H4 (cell line): Measurements from ENCODE around the gene CSTF1. TPM values are rescaled to one million over a fixed set of nuclear protein-coding genes. Genes with fewer than 3 reads are reported as not detected.

Experiments
- DNase-seq: peaks from one replicate; pipeline ENCODE4 v3.0.0-alpha.2; 2015; ENCODE audit warnings: low spot score
- total RNA-seq: library from RNA; depleted of rRNA; stranded (reverse); fragments of >200 nt; shearing (Covaris generic); gene quantifications from 2 replicates; pipeline ENCODE4 v1.2.3, GENCODE V29; 2014; rRNA removed

CSTF1 gene
- total RNA-seq, result 60.8 and 69.9 TPM in 2 replicates

DNA sequence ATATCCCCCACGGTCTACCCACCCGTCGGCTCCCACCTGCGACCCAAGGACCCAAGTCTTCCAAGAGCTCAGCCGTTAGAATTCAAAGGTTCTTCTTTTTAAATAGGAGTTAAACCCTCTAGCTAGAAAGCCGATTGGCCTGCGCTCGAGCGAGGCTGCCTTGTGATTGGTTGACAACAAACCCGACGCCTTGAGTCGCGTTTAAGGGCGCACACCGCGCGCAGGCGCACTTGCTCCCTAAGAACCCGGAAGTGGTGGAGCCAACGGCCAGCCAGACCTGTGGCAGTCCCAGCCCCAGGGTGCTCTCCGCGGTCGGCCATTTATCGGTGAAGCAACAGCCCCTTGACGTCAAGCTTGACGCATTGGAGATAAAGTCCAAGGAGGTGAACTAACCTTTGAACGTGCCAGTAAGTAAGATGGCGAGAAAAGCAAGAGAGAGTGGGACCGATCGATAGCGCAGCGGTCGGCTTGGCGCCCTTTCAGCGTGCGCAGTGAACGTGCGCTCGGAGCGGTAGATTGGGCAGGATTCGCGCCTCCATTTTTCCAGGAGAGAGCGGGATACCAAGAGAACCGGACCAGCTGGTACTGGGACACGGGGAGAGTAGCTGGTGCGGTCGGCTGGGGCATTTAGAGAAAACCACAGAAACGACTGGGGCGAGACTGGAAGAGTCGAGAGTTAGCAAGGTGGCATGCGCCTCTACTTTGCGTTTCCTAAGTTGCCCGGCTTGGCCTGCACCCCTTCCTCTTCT lies at the start of gene CSTF1, which contains the start of gene AURKA:
TSS of gene CSTF1 (plus strand) at position 514 of the 749 bp plus-strand sequence. CDS start 2,908 bp downstream, outside the sequence.
TSS of gene AURKA (minus strand) at position 84 of the 749 bp plus-strand sequence. CDS start 4,018 bp downstream, outside the sequence.
- DNase-seq, result peak; percentile 99

DNA sequence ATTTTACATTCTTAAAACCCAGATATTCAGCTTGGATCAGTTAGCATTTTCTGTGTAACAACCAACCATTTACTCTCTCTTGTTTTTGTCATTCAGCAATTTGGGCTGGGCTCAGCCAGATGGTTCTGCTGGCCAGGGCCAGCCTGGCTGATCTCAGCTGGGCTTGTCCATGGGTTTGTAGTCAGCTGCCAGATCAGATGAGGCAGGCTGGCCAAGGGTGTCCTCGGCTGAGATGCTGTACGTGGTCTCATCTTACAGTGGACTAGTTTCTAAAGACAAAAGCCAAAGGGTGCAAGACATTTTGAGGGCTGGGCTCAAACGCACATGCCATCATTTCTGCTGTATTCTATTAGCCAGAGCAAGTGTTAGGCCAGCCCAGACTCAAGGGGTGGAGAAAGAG lies 49.7 kb upstream of the CSTF1 start:
- no peak for DNase-seq

DNA sequence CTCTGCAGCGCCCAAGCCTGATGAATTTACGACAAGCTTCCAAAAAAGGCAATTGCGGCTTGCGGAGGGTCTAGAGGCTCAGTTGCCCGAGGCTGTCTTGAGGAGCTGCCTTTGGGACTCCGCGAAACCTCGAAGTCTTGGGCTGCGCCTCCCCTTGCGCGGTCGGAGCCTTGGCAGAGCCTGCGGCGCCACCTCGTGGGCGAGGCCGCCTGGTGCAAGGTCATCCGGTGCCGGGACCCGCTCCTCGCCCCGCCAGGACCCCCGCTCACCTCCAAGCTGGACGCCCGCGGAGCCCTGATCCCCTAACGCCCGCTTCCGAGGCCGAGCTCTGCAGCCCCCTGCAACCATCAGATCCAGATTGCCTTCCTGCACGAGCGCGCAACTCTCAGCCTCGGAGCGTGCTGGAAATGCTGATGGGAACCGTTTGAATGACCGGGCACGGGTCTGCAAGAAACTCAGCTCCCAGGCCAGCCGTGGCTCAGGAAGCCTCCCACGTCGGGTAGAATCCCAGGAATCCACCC lies 48.5 kb upstream of the CSTF1 start:
- peak; percentile 25 for DNase-seq

DNA sequence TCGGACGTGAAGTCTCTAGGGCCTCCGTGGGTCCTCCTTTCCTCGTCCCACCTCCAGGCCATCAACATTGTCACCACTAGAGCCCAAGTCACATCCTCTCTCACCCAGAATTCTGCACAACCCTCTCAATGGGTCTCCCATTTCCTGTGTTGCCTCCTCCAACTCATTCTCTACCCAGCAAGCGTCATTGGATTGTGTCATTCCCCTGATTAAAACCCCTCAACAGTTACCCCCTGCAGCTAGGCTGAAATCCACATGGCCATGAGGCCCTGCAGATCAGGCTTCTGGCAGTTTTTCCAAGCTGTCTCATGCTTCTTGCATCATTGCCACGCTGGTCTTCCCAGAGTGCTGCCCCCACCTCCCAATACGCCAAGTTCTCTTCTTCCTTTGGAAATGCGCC lies 46.5 kb upstream of the CSTF1 start:
- no peak for DNase-seq

DNA sequence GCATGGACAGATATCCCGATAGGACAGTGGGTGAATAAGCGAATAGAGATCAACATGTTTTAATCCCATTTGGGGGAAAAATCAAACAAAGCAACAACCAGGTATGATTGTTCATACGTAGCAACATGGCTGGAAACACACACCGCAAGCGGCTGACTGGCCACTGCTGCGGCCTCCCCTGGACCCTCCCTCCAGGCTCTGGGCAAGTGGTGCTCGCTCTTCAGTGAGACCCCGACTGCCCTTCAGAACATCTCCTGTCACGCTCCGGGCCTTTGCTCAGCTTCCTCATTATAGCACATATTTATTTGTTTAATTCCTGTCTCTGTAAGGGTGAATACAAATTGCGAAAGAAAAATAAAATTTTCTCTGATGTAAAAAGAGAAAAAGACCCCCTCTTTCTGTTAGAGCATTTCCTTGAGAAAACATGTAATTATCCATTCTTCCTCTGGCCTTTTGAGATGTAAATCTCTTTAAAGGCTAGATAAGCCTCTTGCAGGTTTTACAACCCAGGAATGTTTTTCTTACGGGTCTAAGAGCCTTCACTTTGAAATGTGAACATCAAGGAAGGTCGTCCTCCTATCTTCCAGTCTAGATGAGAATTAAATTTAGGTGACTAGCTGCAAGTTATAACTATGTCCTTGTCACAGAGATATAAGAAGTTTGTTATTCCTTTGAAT lies 44.7 kb upstream of the CSTF1 start:
- no peak for DNase-seq

DNA sequence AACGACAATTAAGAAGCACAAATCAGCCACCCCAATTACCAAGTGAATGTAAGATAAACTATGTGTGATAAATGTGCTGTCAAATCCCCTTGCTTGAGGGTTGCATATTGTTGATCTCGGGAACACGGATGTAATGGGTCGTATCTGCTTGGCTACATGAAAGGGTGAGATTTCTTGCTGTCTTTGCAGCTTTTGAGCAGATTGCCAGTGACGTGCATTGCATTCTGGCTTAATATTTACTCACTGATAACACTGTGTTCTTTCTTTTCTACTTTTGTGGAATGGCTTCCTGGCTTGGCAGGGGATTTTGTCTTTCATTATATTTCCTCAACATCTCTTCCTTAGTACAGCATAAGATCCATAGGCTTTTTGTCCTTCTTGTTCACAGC lies 44.1 kb upstream of the CSTF1 start:
- no peak for DNase-seq

DNA sequence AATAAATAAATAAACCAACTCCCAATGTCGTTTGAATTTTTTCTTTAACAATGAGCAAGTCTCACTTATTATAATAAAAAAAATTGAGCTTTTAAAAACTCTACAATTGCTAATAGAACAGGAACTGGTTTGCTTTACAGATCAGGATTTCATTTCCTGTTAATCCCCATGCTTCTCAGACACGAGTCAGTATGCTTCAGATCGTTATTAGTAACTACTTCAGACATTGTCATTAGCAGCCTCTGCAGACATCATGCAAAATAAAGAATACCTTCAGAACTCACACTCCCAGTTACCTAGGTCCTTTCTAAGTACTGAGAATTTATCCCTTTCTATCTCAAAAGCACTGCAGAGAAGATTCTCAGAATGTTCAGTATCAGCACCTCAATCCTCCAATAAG lies 43.7 kb upstream of the CSTF1 start:
- DNase-seq, result no peak

GRCh38 chr20:56350842-56351241 lies 41.6 kb upstream of the CSTF1 start:
- DNase-seq, result no peak

- DNase-seq, result no peak
These were observed 39.9 kb upstream of the CSTF1 start for GRCh38 chr20:56352345-56353055.

DNA sequence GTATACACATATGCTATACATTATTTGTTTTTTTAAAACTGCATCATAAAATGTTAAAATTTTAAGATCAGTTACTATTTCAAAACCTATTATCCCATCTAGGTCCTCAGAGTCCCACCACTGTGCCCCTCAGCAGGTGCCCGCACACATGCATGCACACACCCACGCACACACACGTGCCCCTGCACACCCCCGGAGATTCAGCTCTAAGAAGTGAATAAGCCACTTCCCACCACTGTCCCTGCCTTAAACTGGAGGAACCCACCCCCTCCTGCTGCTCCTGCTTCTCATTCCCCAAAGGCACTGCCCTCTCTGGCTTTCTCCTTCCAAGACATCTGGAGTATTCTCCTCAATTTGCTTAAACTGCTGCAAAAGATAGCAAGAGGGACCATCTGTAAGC lies 39.1 kb upstream of the CSTF1 start:
- DNase-seq, result no peak

GRCh38 chr20:56358070-56358469 lies 34.4 kb upstream of the CSTF1 start:
- DNase-seq, result no peak

GRCh38 chr20:56358600-56359211 lies 33.7 kb upstream of the CSTF1 start, which contains the start of gene FAM210B:
TSS of gene FAM210B (plus strand) at chr20:56358974. CDS start at chr20:56359006, 32 bp downstream.
- peak; percentile 71 for DNase-seq

DNA sequence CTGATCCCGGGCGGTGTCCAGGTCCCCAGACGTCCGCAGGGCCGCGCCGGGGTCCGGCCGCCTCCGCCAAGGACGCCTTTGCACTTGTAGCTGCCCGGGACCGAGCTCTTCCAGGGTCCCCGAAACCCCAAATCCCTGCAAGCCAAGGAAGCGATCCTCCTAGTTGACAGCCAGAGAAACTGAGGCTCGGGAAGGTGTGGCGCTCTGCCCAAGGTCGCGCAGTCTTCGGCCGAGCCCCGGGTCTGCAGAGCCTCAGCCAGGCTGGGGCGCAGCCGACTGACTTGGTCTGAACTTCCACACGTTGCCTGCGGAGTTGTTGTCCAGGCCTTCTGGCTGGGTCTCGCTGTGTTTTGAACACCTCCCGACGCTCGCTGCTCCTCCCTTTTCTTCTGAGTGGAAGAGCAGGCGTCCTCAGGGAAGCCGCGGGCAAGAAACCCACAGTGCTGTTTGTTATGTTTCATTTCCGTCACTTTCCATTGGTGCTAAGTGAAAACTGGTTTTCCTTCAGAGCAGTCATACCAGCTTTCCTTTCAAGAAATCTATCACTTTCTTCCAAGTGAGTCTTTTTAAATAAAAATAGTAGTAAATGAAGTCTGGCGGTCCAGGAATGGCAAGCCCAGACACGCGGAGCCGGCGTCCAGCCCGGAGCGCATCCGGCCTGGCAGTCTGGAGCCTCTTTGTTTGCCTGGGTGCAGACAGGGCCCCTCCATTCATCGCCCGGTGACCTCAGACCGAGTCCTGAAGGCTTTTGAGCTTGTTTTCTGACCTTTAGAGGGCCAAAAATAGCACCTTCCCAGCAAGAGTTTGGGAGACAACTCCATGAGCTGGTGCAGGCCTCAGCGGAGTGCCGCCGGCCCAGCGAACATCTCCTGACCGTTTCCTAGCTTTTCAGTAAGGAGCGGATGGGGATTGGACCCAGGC lies 33.0 kb upstream of the CSTF1 start:
- peak; percentile 16 for DNase-seq

GRCh38 chr20:56360133-56360907 lies 32.1 kb upstream of the CSTF1 start:
- DNase-seq, result no peak

DNA sequence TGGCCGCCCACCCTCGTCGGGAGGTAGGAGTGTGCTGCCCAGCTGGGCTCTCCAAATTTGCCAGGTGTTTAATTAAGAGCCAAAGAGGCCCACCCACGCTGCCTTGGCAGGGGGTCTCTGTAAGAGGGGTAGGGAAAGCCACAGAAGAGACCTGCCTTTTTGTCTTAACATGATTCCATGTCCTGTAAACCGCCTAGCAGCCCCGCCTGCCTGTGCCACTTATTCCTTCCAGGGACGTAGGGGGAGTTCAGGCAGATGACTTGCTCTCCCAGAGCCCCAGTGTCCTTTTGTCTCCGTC lies 31.6 kb upstream of the CSTF1 start:
- DNase-seq, result no peak

- no peak for DNase-seq
These were observed 30.5 kb upstream of the CSTF1 start for GRCh38 chr20:56361900-56362299.

DNA sequence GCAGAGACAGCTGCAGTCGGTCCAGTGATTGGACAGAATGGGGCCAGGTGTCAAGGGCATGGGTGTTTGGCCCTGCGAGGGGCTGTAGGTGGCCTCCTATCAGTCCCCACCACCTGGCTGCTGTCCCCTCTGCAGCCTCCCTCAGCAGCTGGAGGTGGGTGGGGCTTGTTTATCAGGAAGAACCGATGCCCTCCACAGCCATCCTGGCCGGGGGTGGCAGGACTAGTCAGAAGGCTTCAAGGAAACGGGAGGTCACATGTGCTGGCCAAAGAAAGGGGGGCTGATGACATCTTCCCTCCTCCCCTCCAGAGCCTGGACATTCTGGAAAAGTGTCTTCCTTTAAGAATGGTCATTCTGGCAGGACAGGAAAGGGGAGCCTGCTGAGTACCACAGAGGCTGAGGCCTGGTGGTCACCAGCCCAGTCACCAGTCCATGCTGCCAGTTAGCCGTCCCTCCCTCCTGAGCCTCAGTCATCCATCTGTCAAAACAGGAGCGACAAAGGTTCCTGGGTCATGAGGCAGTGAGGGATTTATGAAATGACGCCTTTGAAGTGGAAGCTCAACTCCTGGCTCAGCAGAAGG lies 29.5 kb upstream of the CSTF1 start:
- DNase-seq, result no peak

DNA sequence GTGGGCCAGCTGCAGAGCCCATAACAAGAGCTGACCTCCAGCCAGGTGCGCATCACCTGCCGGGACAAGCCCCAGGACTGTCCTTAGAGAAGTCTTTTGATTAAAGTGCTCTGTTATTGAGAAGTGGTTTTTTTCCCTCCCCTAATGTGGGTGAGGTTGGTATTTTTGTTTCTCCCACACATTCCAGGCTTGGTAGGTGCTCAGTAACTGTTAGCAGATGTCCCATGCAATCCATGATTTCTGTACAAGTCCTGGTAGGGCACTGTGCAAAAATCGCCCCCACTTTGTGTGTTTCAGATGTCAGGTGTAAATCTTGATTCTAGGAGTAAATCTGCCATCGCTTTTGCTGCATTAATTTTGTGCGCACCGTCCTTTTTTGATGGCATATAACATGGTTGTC lies 29.0 kb upstream of the CSTF1 start:
- no peak for DNase-seq

- no peak for DNase-seq
These were observed 23.9 kb upstream of the CSTF1 start for GRCh38 chr20:56368351-56369134.
